Endodermal cell (in vitro differentiated cells): ENCODE data around the gene IL16. TPM values are rescaled to one million over a fixed set of nuclear protein-coding genes. Genes with fewer than 3 reads are reported as not detected.

Experiments
- DNase-seq: peaks from one replicate; pipeline ENCODE4 v3.0.0-alpha.2; 2017
- H3K27ac ChIP-seq: 2 replicates; pipeline ENCODE4 v1.5.1; 2013; ENCODE audit warnings: mild to moderate bottlenecking, low read depth, low read length, moderate library complexity
- H3K27me3 ChIP-seq: 2 replicates; pipeline ENCODE4 v1.6.1; 2013; ENCODE audit warnings: mild to moderate bottlenecking, low read length, moderate library complexity; ENCODE audit not compliant: insufficient read depth, control insufficient read depth, poor library complexity, severe bottlenecking
- H3K36me3 ChIP-seq: 2 replicates; pipeline ENCODE4 v1.7.0; 2013; ENCODE audit warnings: mild to moderate bottlenecking, low read length, moderate library complexity; ENCODE audit not compliant: control insufficient read depth, insufficient read depth
- H3K4me1 ChIP-seq: one replicate; pipeline ENCODE4 v1.7.0; 2013; ENCODE audit warnings: low read length; ENCODE audit not compliant: control insufficient read depth, insufficient read depth
- H3K4me3 ChIP-seq: 2 replicates; pipeline ENCODE4 v1.5.1; 2013; ENCODE audit warnings: mild to moderate bottlenecking, low read length, moderate library complexity
- H3K9ac ChIP-seq: 2 replicates; pipeline ENCODE4 v1.6.1; 2013; ENCODE audit warnings: mild to moderate bottlenecking, low read length, moderate library complexity; ENCODE audit not compliant: poor library complexity, severe bottlenecking; ENCODE audit errors: extremely low read depth
- H3K9me3 ChIP-seq: 2 replicates; pipeline ENCODE4 v1.6.1; 2013; ENCODE audit warnings: mild to moderate bottlenecking, low read length, moderate library complexity; ENCODE audit not compliant: control insufficient read depth
- H3K27ac Mint-ChIP-seq: 2 replicates; pipeline ENCODE4 v1.8.0; 2020; ENCODE audit warnings: mixed read lengths
- H3K27me3 Mint-ChIP-seq: 2 replicates; pipeline ENCODE4 v1.8.0; 2021; ENCODE audit warnings: mild to moderate bottlenecking, mixed read lengths; ENCODE audit not compliant: insufficient read depth
- H3K36me3 Mint-ChIP-seq: 2 replicates; pipeline ENCODE4 v1.8.0; 2020; ENCODE audit warnings: low read depth, mixed read lengths
- H3K4me1 Mint-ChIP-seq: 2 replicates; pipeline ENCODE4 v1.8.0; 2020; ENCODE audit warnings: mixed read lengths
- H3K4me3 Mint-ChIP-seq: 2 replicates; pipeline ENCODE4 v1.8.0; 2020; ENCODE audit warnings: mild to moderate bottlenecking, moderate library complexity, mixed read lengths
- H3K9me3 Mint-ChIP-seq: 2 replicates; pipeline ENCODE4 v1.8.0; 2020; ENCODE audit warnings: mild to moderate bottlenecking, mixed read lengths
- CTCF ChIP-seq: fragments of 200-600 bp; sonication (generic); conservative IDR thresholded peaks from 2 replicates; pipeline ENCODE4 v1.5.0; 2021; ENCODE audit warnings: antibody characterized with exemption, mild to moderate bottlenecking
- WGBS, 2 experiments: methylation state at CpG; one replicate each; pipeline versions ENCODE4 v1.1.5 to v1.1.7; 2013; ENCODE audit warnings: missing lambda C conversion rate in 2 of 2, mixed read lengths in 1 of 2; ENCODE audit not compliant: insufficient coverage in 1 of 2, insufficient read length in 1 of 2; 5-methylcytosine and 5-hydroxymethylcytosine counted together
- total RNA-seq, 2 donors: library from RNA; stranded (reverse); fragmentation: NEBNext Ultra II Directional in 1 of 2; extraction: Animal tissue kit (Norgen Biotek cat#: 25700) in 1 of 2; gene quantifications; 2 replicates in 1 of 2; 3 replicates in 1 of 2; pipeline ENCODE4 v1.2.1, GENCODE V29; 2021

Gene IL16
- total RNA-seq, 2 donors from 2014 or later, result 0.13 to 0.24 TPM

GRCh38 chr15:81274255-81274654 lies 77.6 kb downstream of the IL16 start:
- WGBS, 2 experiments, result 78 to 100% methylated on average over 3 of the region's 4 CpGs
- peaks cover 22% of the 10 kb centered on the region for H3K9me3 Mint-ChIP-seq
- peak; percentile 70 for DNase-seq
- no peak overlapping the region for H3K27ac Mint-ChIP-seq
- H3K27ac ChIP-seq, result no peak overlapping the region
- H3K9me3 ChIP-seq, result peaks cover 24% of the 10 kb centered on the region
- no peak for TF ChIP-seq CTCF
- H3K4me3 Mint-ChIP-seq, result no peak overlapping the region
- no peak overlapping the region for H3K9ac ChIP-seq
- no peaks in the 10 kb centered on the region for H3K36me3 Mint-ChIP-seq
- H3K27me3 Mint-ChIP-seq, result peaks cover 5% of the 10 kb centered on the region
- H3K4me3 ChIP-seq, result no peak overlapping the region
- no peaks in the 10 kb centered on the region for H3K36me3 ChIP-seq
- H3K4me1 Mint-ChIP-seq, result peaks cover 9% of the 10 kb centered on the region
- H3K4me1 ChIP-seq, result no peaks in the 10 kb centered on the region
- no peaks in the 10 kb centered on the region for H3K27me3 ChIP-seq

- H3K27me3 Mint-ChIP-seq, result peaks cover 7% of the 10 kb centered on the region
- peaks cover 9% of the 10 kb centered on the region for H3K4me1 Mint-ChIP-seq
- H3K27ac Mint-ChIP-seq, result peak overlapping the region; percentile 23
- peak; percentile 91 for DNase-seq
- no peak overlapping the region for H3K4me3 Mint-ChIP-seq
- Histone ChIP-seq H3K9me3 (peaks cover 24% of the 10 kb centered on the region), H3K27me3 (no peaks in the 10 kb centered on the region), H3K4me3 (no peak overlapping the region), H3K4me1 (no peaks in the 10 kb centered on the region), H3K36me3 (no peaks in the 10 kb centered on the region), H3K27ac (no peak overlapping the region), H3K9ac (no peak overlapping the region)
- TF ChIP-seq CTCF, result peak; percentile 88
- H3K36me3 Mint-ChIP-seq, result no peaks in the 10 kb centered on the region
- WGBS, 2 experiments, result 9 to 11% methylated on average over 5 to 10 of the region's 11 CpGs
- peaks cover 22% of the 10 kb centered on the region for H3K9me3 Mint-ChIP-seq
Measured at GRCh38 chr15:81274931-81275707, 78.4 kb downstream of the IL16 start.

- Mint-ChIP-seq H3K4me3 (no peak overlapping the region), H3K4me1 (peaks cover 9% of the 10 kb centered on the region), H3K27ac (no peak overlapping the region), H3K9me3 (peaks cover 22% of the 10 kb centered on the region), H3K36me3 (no peaks in the 10 kb centered on the region), H3K27me3 (peaks cover 7% of the 10 kb centered on the region)
- DNase-seq, result no peak
- Histone ChIP-seq H3K27ac (no peak overlapping the region), H3K9ac (no peak overlapping the region), H3K27me3 (no peaks in the 10 kb centered on the region), H3K9me3 (peaks cover 24% of the 10 kb centered on the region), H3K36me3 (no peaks in the 10 kb centered on the region), H3K4me1 (no peaks in the 10 kb centered on the region), H3K4me3 (no peak overlapping the region)
- TF ChIP-seq CTCF, result no peak
- 88 to 94% methylated on average over 3 of the region's 3 CpGs for WGBS, 2 experiments
Measured at GRCh38 chr15:81275711-81276392, 79.2 kb downstream of the IL16 start.
